Pancreas (tissue), 10 donors: Measurements from ENCODE around the gene TCFL5. TPM values are rescaled to one million over a fixed set of nuclear protein-coding genes. Genes with fewer than 3 reads are reported as not detected.

Source experiments
- ATAC-seq, 4 donors: fragments of 200-7000 bp; cut with Tn5 transposase; one replicate each; pipeline versions ENCODE4 v1.8.0 to v1.9.1; 2020; ENCODE audit warnings: mild to moderate bottlenecking in 4 of 4, moderate library complexity in 4 of 4
- DNase-seq, 6 donors: peaks; one replicate each; pipeline ENCODE4 v3.0.0-alpha.2; 2020
- FAIRE-seq: peaks from 2 replicates; lab custom pipeline; 2012; peaks lifted over from hg19 to GRCh38; lab: Jason Lieb, UNC
- H3K27ac ChIP-seq, 4 donors: fragments of 200-600 bp; sonication (generic); 1 replicate in 3 of 4; 2 replicates in 1 of 4; pipeline versions ENCODE4 v1.5.0 to v1.8.0; 2020
- H3K27me3 ChIP-seq, 4 donors: fragments of 200-600 bp; one replicate each; pipeline ENCODE4 v1.8.0; 2021
- H3K36me3 ChIP-seq, 3 donors: fragments of 200-600 bp; sonication (generic) in 1 of 3; one replicate each; pipeline versions ENCODE4 v1.5.0 to v1.8.0; 2020 to 2021
- H3K4me1 ChIP-seq, 3 donors: fragments of 200-600 bp; one replicate each; pipeline ENCODE4 v1.8.0; 2021
- H3K4me3 ChIP-seq, 4 donors: fragments of 200-600 bp; sonication (generic) in 2 of 4; one replicate each; pipeline versions ENCODE4 v1.5.0 to v1.8.0; 2020 to 2021
- H3K9me3 ChIP-seq, 4 donors: fragments of 200-600 bp; one replicate each; pipeline ENCODE4 v1.8.0; 2021
- WGBS, 2 donors: extraction: QIAGEN DNeasy Blood & Tissue Kit; methylation state at CpG; one replicate each; pipeline ENCODE4 v1.1.7; 2013; 5-methylcytosine and 5-hydroxymethylcytosine counted together
- intact Hi-C, 3 donors: fragments of 100-400 bp; cut with DNase I; formaldehyde crosslinking; loops; one replicate each; pipeline versions ENCODE4 v1.11.1 to v1.14.2; 2022
- polyA plus RNA-seq, 2 donors: library from polyadenylated mRNA; stranded (reverse); fragments of 200-250 nt; gene quantifications; one replicate each; pipeline ENCODE4 v1.2.3, GENCODE V29; 2013
- total RNA-seq, 6 donors: library from RNA; stranded (reverse); fragmentation: NEBNext Ultra II Directional in 4 of 6; extraction: Animal tissue kit (Norgen Biotek cat#: 25700) in 4 of 6; gene quantifications; one replicate each; pipeline versions ENCODE4 v1.2.1 to v1.2.4, GENCODE V29; 2021 to 2023
- TF ChIP-seq, protein P1 (sequence below), 4 donors: fragments of 200-600 bp; sonication (generic) in 3 of 4; IDR thresholded peaks; one replicate each; pipeline versions ENCODE4 v1.5.0 to v1.8.0; 2021; ENCODE audit warnings: antibody characterized with exemption in 4 of 4
- donor health status: healthy with polysubstance abuse.
- donor health status: DM: no; HTN: no; CAD: no; lungs with moderate emphysema.
- donor health status: DM: no; HTN: no; CAD: no.
- donor health status: control.
- donor health status: control.
- donor health status: Bipolar disorder and iron deficiency.
- donor health status: DM: yes; HTN: yes; CAD: no.
- donor health status: DM: no; HTN: no; CAD: no.
- donor health status: DM: no; HTN: no; CAD: no.
- donor health status: DM: yes; HTN: yes; CAD: no.

The TCFL5 gene
- total and polyA plus RNA-seq, 8 donors: 2.5 to 4.9 (median 4.0) TPM

DNA sequence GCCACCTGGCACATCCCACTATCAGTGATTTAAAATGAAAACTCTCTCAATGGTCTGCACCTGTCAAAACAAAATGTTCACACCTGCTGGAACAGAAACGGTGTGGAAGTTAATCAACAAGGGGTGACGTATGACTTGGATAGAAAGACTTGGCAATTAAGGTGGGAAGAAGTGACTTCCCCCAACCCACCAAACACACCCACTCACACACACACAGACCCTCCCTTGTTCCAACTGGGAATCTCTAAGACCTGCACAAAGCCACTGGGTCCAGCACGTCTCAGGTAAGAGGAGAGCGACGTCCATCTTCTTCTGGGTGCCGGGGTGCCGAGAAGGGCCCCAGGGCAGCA, 25.1 kb upstream of the TCFL5 start:
- no peaks in the 10 kb centered on the region for H3K4me1 ChIP-seq
- 80 to 81% methylated on average over 7 of the region's 7 CpGs for WGBS, 2 donors
- no peak for FAIRE-seq
- H3K9me3 ChIP-seq: no peaks in the 10 kb centered on the region
- intact Hi-C loops: loop anchor here in 1 of 3 donors (5.0 kb wide), 1 partner anchor 116 kb away; no protein-coding TSS in a partner anchor
- no peak overlapping the region for H3K4me3 ChIP-seq
- no peak overlapping the region for H3K27ac ChIP-seq
- peaks cover 4 to 47% (median 28%) of the 10 kb centered on the region in 3 donors for H3K36me3 ChIP-seq
- no peak for ATAC-seq
- no peaks in the 10 kb centered on the region for H3K27me3 ChIP-seq
- TF ChIP-seq, protein P1, sequence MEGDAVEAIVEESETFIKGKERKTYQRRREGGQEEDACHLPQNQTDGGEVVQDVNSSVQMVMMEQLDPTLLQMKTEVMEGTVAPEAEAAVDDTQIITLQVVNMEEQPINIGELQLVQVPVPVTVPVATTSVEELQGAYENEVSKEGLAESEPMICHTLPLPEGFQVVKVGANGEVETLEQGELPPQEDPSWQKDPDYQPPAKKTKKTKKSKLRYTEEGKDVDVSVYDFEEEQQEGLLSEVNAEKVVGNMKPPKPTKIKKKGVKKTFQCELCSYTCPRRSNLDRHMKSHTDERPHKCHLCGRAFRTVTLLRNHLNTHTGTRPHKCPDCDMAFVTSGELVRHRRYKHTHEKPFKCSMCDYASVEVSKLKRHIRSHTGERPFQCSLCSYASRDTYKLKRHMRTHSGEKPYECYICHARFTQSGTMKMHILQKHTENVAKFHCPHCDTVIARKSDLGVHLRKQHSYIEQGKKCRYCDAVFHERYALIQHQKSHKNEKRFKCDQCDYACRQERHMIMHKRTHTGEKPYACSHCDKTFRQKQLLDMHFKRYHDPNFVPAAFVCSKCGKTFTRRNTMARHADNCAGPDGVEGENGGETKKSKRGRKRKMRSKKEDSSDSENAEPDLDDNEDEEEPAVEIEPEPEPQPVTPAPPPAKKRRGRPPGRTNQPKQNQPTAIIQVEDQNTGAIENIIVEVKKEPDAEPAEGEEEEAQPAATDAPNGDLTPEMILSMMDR (IDR thresholded peaks at IDR 0.05): no peak
- no peak for DNase-seq

DNA sequence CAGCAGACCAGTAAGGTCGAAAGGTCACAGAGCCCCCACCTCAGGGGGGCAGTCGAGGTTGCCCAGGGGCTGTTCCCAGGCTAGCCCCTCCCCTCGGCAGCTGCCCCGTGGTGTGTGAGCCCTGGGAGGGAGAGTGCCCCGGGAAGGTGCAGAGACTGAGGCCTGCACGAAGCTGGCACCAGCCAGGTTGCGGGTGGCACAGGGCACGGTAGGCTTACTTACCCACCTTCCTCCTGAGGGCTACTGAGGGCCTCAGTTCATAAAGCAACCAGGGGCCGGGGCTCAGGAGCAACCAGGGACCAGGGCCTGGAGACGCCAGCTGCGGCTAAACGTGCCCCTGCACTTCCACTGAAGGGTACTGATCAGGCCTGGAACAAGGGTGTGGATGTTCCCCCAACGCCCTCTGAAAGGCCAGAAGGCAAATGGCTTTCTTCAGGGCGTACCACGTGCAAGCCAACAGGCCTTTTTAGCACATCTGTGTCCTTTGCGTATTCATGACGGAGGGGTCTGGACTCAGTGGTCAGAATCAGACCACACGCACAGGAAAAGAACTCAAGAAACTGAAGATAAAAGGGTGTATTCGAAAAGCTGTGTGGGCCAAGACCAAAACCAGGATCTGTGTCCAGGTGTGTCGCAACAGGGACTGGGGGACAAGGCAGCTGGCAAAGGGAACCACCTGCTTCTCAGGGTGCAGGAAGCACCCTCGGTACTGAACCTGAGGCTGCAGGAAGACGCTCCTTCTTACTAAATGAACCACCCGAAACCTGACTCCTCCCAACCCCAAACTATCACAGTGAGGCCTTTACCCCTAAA, 24.5 kb upstream of the TCFL5 start:
- H3K4me1 ChIP-seq: no peaks in the 10 kb centered on the region
- TF ChIP-seq, protein P1 (IDR thresholded peaks at IDR 0.05): no peak
- H3K36me3 ChIP-seq: peaks cover 4 to 47% (median 29%) of the 10 kb centered on the region in 3 donors
- WGBS, 2 donors: 84 to 87% methylated on average over 23 of the region's 23 CpGs
- ATAC-seq (no peak), FAIRE-seq (no peak), DNase-seq (peak in 1 of 6 donors; percentile 54)
- H3K9me3 ChIP-seq: no peaks in the 10 kb centered on the region
- no peaks in the 10 kb centered on the region for H3K27me3 ChIP-seq
- intact Hi-C loops: loop anchor here in 1 of 3 donors (5.0 kb wide), 1 partner anchor 116 kb away; no protein-coding TSS in a partner anchor
- H3K27ac ChIP-seq: no peak overlapping the region
- H3K4me3 ChIP-seq: no peak overlapping the region

DNA sequence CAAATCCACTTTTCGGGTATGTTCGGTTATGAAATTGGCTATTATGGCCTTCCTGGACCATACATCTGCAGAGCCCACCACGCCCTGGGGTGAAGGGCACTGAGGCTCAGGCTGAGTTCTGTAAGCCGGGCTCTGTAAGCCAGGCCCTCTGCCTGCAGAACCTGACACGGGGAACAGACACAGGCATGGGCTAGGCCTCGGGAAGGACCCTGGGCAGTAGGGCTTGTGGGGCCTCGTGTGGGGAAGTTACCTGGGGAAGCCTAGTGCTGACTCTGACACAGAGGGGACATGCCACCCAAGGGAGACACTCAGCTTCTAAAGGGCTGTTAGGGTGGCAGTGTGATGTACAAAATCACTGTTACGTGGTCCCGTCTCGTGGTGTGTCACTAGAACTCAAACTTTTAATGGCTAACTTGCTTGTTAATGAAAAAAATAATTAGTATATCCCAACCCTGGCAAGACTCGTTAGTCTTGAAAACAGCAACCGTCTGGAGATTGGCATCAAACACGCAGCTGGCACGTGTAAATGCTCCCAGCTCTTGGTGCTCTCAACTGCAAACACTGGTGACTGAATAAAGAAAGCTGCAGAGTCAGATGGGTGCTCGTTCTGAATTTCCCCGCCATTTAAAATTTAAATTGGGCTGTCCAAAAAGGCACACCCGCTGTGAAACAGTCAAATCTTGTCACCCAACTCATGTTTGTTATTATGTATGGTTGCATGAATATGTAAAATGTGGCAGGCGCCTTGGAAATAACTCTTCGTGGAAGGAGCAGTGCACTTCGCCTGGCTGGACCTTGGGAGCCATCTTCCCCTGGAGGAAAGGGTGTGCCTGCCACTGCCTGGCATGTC, 23.6 kb upstream of the TCFL5 start:
- Histone ChIP-seq H3K36me3 (peaks cover 4 to 45% (median 22%) of the 10 kb centered on the region in 3 donors), H3K4me1 (no peaks in the 10 kb centered on the region), H3K27me3 (no peaks in the 10 kb centered on the region), H3K9me3 (no peaks in the 10 kb centered on the region), H3K27ac (no peak overlapping the region), H3K4me3 (no peak overlapping the region)
- TF ChIP-seq, protein P1 (IDR thresholded peaks at IDR 0.05): no peak
- DNase-seq (peak in 1 of 6 donors; percentile 24), ATAC-seq (no peak), FAIRE-seq (no peak)
- intact Hi-C loops: loop anchor here in 1 of 3 donors (5.0 kb wide), 1 partner anchor 117 kb away; no protein-coding TSS in a partner anchor
- 79 to 84% methylated on average over 20 of the region's 20 CpGs for WGBS, 2 donors

DNA sequence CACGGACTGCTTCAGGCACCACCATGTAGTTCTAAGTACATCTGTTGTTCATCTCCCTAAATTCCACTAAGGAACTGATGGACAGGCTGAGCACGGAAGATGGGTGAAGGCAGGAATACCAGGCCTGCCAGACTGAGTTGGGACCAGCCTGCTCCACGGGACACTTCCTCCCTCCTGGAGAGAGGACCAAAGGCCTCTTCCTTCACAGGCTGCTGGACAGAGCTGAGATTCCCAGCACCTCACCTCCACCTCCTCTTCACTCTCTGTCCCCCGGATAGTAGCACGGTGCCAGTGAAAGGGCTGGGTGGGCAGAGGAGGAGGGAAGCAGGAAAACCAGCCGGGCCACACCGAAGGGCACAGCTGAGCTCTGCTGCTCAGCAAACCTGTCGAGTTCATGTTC, 22.9 kb upstream of the TCFL5 start:
- ATAC-seq (no peak), DNase-seq (peak in 1 of 6 donors; percentile 19), FAIRE-seq (no peak)
- TF ChIP-seq, protein P1 (IDR thresholded peaks at IDR 0.05): no peak
- Histone ChIP-seq H3K36me3 (peaks cover 3 to 38% (median 17%) of the 10 kb centered on the region in 3 donors), H3K27me3 (no peaks in the 10 kb centered on the region), H3K4me3 (no peak overlapping the region), H3K4me1 (no peaks in the 10 kb centered on the region), H3K9me3 (no peaks in the 10 kb centered on the region), H3K27ac (no peak overlapping the region)
- WGBS, 2 donors: 74 to 78% methylated on average over 8 of the region's 8 CpGs
- intact Hi-C loops: no loop called here
